Measurements from ENCODE around the gene ASB1. TPM values are rescaled to one million over a fixed set of nuclear protein-coding genes. Genes with fewer than 3 reads are reported as not detected.

Gene ASB1
- polyA plus RNA-seq, 1 of the 3 experiments (the other 2 are of a cell fraction) = 33.3 TPM

DNA sequence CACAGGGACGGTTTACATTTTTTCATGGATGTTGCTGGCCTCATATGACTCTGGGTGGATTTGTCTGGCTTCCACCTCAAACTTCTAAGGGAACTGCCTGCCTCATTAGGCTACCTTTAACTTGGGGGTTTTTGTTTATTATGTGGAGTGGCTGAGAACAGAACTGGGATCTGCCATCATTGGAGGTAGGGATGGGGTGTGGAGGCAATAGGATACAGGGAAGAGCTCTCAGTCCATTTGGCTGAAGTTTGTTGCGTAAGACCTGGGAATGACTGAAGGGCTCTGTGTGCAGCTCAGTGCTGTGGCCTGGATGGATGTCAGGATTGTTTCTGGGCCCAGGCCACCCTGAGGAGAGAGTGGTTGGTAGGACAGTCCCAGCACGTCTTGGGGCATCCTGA is 31.2 kb downstream of the ASB1 start:
- ChIA-PET CTCF (interaction anchor here (1.8 to 1.9 kb wide), 2 partner anchors 87 to 100 kb away, joined by 6 to 8 read pairs; no protein-coding TSS in a partner anchor), POLR2A (no interaction called here)
- no peak for TF ChIP-seq FOXJ3 (CRISPR knock-in tag; IDR thresholded peaks at IDR 0.05)
- TF ChIP-seq, protein P1, sequence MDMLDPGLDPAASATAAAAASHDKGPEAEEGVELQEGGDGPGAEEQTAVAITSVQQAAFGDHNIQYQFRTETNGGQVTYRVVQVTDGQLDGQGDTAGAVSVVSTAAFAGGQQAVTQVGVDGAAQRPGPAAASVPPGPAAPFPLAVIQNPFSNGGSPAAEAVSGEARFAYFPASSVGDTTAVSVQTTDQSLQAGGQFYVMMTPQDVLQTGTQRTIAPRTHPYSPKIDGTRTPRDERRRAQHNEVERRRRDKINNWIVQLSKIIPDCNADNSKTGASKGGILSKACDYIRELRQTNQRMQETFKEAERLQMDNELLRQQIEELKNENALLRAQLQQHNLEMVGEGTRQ (IDR thresholded peaks at IDR 0.05; ENCODE audit: borderline replicate concordance, low read depth, low read length) = no peak
- TF ChIP-seq TAF1 (IDR thresholded peaks at IDR 0.05; ENCODE audit: borderline replicate concordance, low read depth, low read length) = no peak
- no peak for TF ChIP-seq RXRA (IDR thresholded peaks at IDR 0.05; ENCODE audit: borderline replicate concordance, low read depth)
- 75% methylated on average over 3 of the region's 3 CpGs for WGBS (ENCODE audit: low lambda C conversion rate)
- Histone ChIP-seq H4K20me1 (ENCODE audit: insufficient read depth) (no peaks in the 10 kb centered on the region), H3K4me3 (ENCODE audit: low read depth in 2 of 2, low read length in 1 of 2) (no peak overlapping the region), H3K4me2 (no peak overlapping the region), H3F3A (replicated peaks; ENCODE audit: insufficient read depth) (no peaks in the 10 kb centered on the region), H3K36me3 (replicated peaks in 1 of 2; ENCODE audit: control insufficient read depth in 1 of 2, insufficient read depth in 2 of 2, low read length in 1 of 2) (no peaks in the 10 kb centered on the region), H3K4me1 (ENCODE audit: control insufficient read depth in 1 of 2, insufficient read depth in 2 of 2, low read depth in 1 of 2, low read length in 1 of 2) (no peaks in the 10 kb centered on the region; a peak in 1 of 4 replicates), H3K9me3 (no peaks in the 10 kb centered on the region), H3K79me2 (ENCODE audit: insufficient read depth) (no peaks in the 10 kb centered on the region), H3K27me3 (ENCODE audit: insufficient read depth) (no peaks in the 10 kb centered on the region), H3K9me2 (no peaks in the 10 kb centered on the region), H3K9ac (no peak overlapping the region), H2AFZ (ENCODE audit: low read depth) (no peak overlapping the region), H3K27ac (ENCODE audit: low read depth in 2 of 2, low read length in 1 of 2) (no peak overlapping the region)
- DNase-seq = no peak

DNA sequence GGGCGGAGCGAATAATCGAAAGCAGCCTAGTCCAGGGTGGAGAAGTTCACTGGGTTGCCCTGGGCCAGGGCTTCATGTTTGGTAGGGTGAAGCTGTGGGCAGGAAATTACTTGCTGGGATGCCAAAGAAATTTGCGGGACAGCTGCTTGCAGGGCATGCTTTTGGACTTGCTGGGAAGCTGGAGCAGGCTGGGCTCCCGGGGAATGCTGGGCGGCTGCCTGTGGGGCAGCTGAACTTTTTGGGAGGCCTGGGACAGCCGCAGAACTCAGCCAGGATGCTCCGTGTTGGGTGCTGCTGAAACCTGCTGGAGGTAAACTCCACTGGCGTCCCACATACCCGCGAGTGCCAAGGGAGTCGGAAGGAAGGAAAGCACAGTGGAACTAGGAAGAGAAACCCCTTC is 31.9 kb downstream of the ASB1 start:
- no peak for DNase-seq
- POLR2A ChIA-PET = no interaction called here
- H3K27ac ChIP-seq (ENCODE audit: low read depth in 2 of 2, low read length in 1 of 2) = no peak overlapping the region

DNA sequence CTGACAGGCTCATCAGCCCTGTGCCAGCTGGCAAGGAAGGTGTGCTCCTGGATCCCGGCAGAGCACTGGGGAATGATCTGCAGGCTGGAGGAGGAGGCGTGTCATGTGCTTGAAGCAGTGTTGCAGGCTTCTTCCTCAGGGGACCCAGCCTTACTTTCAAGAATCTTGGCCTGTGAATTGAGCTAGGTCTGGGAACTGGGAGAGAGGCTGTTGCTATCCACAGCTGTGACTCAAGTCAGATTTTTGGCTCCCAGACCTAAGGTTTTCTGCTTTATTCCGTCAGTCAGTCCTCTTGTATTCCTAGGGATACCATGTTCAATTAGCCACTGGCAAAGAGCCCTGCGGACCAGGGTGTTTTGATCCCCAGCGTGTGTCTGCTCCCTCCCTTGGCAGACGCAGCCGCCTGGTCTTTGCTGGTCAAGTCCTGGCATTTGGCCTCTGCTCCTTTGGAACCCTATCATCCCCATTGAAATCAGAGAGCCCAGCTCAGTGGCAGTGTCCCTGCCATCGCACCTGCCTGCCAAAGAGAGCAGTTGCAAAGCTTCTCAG is 32.4 kb downstream of the ASB1 start:
- H3K27me3 ChIP-seq (ENCODE audit: insufficient read depth) = no peaks in the 10 kb centered on the region
- H3K4me3 ChIP-seq (ENCODE audit: low read depth in 2 of 2, low read length in 1 of 2) = no peak overlapping the region
- H3K36me3 ChIP-seq (replicated peaks in 1 of 2; ENCODE audit: control insufficient read depth in 1 of 2, insufficient read depth in 2 of 2, low read length in 1 of 2) = no peaks in the 10 kb centered on the region
- TF ChIP-seq, protein P2, sequence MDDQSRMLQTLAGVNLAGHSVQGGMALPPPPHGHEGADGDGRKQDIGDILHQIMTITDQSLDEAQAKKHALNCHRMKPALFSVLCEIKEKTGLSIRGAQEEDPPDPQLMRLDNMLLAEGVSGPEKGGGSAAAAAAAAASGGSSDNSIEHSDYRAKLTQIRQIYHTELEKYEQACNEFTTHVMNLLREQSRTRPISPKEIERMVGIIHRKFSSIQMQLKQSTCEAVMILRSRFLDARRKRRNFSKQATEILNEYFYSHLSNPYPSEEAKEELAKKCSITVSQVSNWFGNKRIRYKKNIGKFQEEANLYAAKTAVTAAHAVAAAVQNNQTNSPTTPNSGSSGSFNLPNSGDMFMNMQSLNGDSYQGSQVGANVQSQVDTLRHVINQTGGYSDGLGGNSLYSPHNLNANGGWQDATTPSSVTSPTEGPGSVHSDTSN (IDR thresholded peaks at IDR 0.05) = no peak
- TF ChIP-seq GATA2 (CRISPR knock-in tag; IDR thresholded peaks at IDR 0.05) (no peak), FOXM1 (IDR thresholded peaks at IDR 0.05; ENCODE audit: low read depth) (no peak), POLR2AphosphoS5 (IDR thresholded peaks at IDR 0.05; ENCODE audit: low read depth, low read length) (no peak), SIN3A (IDR thresholded peaks at IDR 0.05; ENCODE audit: borderline replicate concordance, low read depth, low read length) (no peak), EZH2phosphoT487 (IDR thresholded peaks at IDR 0.05; ENCODE audit: borderline replicate concordance, low read depth) (no peak), FOSL2 (IDR thresholded peaks at IDR 0.05; ENCODE audit: borderline replicate concordance, low read depth) (no peak), JUND (IDR thresholded peaks at IDR 0.05) (no peak), GABPA (IDR thresholded peaks at IDR 0.05; ENCODE audit: low read depth) (no peak), FOXJ3 (CRISPR knock-in tag; IDR thresholded peaks at IDR 0.05) (no peak)
- TF ChIP-seq, protein P3, sequence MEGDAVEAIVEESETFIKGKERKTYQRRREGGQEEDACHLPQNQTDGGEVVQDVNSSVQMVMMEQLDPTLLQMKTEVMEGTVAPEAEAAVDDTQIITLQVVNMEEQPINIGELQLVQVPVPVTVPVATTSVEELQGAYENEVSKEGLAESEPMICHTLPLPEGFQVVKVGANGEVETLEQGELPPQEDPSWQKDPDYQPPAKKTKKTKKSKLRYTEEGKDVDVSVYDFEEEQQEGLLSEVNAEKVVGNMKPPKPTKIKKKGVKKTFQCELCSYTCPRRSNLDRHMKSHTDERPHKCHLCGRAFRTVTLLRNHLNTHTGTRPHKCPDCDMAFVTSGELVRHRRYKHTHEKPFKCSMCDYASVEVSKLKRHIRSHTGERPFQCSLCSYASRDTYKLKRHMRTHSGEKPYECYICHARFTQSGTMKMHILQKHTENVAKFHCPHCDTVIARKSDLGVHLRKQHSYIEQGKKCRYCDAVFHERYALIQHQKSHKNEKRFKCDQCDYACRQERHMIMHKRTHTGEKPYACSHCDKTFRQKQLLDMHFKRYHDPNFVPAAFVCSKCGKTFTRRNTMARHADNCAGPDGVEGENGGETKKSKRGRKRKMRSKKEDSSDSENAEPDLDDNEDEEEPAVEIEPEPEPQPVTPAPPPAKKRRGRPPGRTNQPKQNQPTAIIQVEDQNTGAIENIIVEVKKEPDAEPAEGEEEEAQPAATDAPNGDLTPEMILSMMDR (IDR thresholded peaks at IDR 0.05) = no peak
- ChIA-PET CTCF (interaction anchor here (1.8 to 1.9 kb wide), 2 partner anchors 88 to 101 kb away, joined by 6 to 8 read pairs; no protein-coding TSS in a partner anchor), POLR2A (no interaction called here)
- WGBS (ENCODE audit: low lambda C conversion rate) = 64% methylated on average over 8 of the region's 8 CpGs
- H2AFZ ChIP-seq (ENCODE audit: low read depth) = no peak overlapping the region
- H3K27ac ChIP-seq (ENCODE audit: low read depth in 2 of 2, low read length in 1 of 2) = no peak overlapping the region
- no peaks in the 10 kb centered on the region; a peak in 1 of 4 replicates for H3K4me1 ChIP-seq (ENCODE audit: control insufficient read depth in 1 of 2, insufficient read depth in 2 of 2, low read depth in 1 of 2, low read length in 1 of 2)
- no peaks in the 10 kb centered on the region for H3K9me3 ChIP-seq
- no peaks in the 10 kb centered on the region for H4K20me1 ChIP-seq (ENCODE audit: insufficient read depth)
- DNase-seq = no peak
- H3K79me2 ChIP-seq (ENCODE audit: insufficient read depth) = no peaks in the 10 kb centered on the region
- H3F3A ChIP-seq (replicated peaks; ENCODE audit: insufficient read depth) = peaks cover 4% of the 10 kb centered on the region
- no peak overlapping the region for H3K4me2 ChIP-seq
- no peak overlapping the region for H3K9ac ChIP-seq
- no peaks in the 10 kb centered on the region for H3K9me2 ChIP-seq

More for the DNA sequence above, 31.9 kb downstream of the ASB1 start:
- 84% methylated on average over 3 of the region's 12 CpGs for WGBS (ENCODE audit: low lambda C conversion rate)
- TF ChIP-seq TEAD4 (IDR thresholded peaks at IDR 0.05; ENCODE audit: borderline replicate concordance, insufficient read depth) (no peak), ELF1 (IDR thresholded peaks at IDR 0.05) (no peak)
- no peak overlapping the region for H3K4me2 ChIP-seq
- no peaks in the 10 kb centered on the region for H3K9me3 ChIP-seq
- H3K9me2 ChIP-seq = no peaks in the 10 kb centered on the region
- no peak overlapping the region for H3K9ac ChIP-seq
- no peaks in the 10 kb centered on the region for H3K79me2 ChIP-seq (ENCODE audit: insufficient read depth)
- no peak overlapping the region for H2AFZ ChIP-seq (ENCODE audit: low read depth)
- CTCF ChIA-PET = interaction anchor here (1.8 to 1.9 kb wide), 2 partner anchors 88 to 101 kb away, joined by 6 to 8 read pairs; no protein-coding TSS in a partner anchor
- no peaks in the 10 kb centered on the region for H3K36me3 ChIP-seq (replicated peaks in 1 of 2; ENCODE audit: control insufficient read depth in 1 of 2, insufficient read depth in 2 of 2, low read length in 1 of 2)
- no peaks in the 10 kb centered on the region for H4K20me1 ChIP-seq (ENCODE audit: insufficient read depth)
- peaks cover 4% of the 10 kb centered on the region for H3F3A ChIP-seq (replicated peaks; ENCODE audit: insufficient read depth)
- H3K4me1 ChIP-seq (ENCODE audit: control insufficient read depth in 1 of 2, insufficient read depth in 2 of 2, low read depth in 1 of 2, low read length in 1 of 2) = no peaks in the 10 kb centered on the region; a peak in 1 of 4 replicates
- H3K27me3 ChIP-seq (ENCODE audit: insufficient read depth) = no peaks in the 10 kb centered on the region
- no peak overlapping the region for H3K4me3 ChIP-seq (ENCODE audit: low read depth in 2 of 2, low read length in 1 of 2)

Measured in SK-N-SH (cell line).